T follicular helper cell (primary cell): ENCODE measurements around the gene HABP4.
"Not testable (repeated sequence)": the region's sequence is repeated elsewhere in the genome, so short reads cannot be mapped to it uniquely, and the experiment has no call there.

Experiments
- DNase-seq: peaks from one replicate; pipeline ENCODE4 v3.0.0-alpha.2; 2020; ENCODE audit warnings: low read depth

The HABP4 gene

DNA sequence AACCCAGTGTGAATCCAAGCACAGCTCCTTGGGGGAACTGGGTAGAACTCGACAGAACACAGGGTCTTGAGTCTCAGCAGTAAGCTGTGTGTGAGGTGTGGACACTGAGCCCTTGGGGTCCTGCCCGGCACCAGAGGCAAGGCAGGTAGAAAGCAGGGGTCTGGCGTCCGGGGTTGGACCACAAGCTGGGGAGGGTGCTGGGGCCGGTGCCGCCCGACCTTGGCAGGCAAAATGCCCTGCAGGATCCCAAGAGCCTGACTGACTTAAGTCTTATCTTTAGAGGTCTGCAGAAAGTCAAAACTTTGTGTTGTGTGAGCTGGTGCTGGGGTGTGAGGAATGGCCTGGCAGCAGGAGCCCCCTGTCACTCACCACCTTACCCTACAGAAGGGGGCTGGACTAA is 49.3 kb downstream of the HABP4 start:
- DNase-seq: no peak

DNA sequence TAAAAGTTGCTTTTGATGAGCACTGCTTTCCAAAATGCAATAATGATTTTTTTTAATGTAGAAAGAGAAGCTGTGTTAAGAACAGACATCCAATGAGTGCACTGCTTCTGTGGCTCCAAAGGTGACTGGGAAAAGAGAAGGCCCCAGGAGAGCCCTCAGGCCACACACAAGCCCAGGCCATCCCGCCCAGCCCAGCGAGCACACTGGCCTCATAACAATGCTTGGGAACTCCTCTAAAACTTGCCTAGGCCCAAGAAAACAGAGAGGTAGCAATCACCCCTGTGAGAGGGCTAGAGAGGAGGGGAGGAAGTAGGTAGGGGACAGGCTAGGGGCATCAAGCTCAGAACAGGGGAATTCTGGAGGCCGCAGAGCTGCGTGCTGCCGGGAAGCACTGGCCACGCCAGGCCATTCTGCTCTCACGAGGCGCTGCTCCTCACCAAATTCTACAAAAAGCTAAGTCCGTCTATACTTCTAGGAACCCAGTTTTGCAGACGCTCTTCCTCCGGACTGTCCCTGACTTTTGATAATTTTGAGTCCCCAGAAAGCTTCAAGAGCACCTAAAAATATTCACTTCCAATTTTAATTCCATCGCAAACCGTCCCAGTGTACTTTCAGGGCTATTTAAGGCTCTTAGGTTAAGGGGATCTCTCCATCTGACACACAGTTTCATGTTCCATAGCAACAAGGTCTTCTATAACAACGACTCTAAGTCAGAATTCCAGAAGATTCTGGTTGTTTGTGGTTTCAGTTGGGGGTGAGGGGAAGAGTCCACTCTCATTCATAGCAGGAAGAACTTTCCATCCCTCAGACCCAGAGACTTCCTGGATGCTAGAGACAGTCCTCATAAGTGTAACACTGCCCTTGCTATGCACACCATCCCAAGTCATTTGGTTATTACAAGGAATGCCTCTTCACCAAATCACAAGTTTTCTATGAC is 51.0 kb downstream of the HABP4 start:
- DNase-seq: no peak

DNA sequence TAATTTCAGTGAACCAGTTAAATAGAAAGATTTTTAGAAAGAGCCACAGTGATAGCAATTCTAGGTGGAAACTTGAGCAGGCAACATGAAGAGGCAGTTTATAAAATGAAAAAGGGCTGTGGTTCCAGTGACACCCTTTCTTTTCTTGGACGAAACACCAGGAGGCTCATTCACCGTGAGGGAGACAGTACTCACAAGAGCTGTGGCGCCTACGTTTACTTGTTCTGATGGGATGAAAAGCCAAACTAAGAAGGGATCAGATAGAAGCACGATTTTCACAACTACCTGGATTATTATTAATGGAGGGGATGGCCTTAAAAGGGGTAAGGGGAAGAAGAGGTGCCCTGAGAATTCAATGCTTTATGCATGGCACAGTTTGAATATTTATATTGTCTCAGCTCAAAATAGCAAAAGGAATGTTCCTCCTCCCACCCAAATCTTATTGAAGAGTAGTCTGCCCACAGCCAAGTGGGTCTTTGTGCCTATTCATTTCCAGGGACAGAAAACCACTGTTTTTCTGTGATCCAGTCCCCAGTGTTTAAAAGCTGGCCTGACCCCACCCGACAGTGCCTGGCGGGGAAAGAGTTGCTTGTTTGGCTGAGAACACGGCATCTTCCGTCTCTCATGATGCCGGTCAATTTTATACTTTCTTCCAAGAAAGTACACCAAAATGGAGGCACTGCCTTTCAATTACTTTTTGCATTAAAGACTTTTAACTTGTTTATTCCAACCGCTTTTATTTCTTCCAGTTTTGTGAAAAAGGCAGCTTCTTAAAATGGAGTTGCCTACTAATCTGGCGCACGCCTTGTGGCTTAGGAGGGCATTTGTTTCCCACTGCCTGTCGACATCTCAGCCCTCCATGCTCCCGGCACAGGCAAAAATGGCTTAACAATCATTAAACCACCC is 51.9 kb downstream of the HABP4 start:
- no peak for DNase-seq

DNA sequence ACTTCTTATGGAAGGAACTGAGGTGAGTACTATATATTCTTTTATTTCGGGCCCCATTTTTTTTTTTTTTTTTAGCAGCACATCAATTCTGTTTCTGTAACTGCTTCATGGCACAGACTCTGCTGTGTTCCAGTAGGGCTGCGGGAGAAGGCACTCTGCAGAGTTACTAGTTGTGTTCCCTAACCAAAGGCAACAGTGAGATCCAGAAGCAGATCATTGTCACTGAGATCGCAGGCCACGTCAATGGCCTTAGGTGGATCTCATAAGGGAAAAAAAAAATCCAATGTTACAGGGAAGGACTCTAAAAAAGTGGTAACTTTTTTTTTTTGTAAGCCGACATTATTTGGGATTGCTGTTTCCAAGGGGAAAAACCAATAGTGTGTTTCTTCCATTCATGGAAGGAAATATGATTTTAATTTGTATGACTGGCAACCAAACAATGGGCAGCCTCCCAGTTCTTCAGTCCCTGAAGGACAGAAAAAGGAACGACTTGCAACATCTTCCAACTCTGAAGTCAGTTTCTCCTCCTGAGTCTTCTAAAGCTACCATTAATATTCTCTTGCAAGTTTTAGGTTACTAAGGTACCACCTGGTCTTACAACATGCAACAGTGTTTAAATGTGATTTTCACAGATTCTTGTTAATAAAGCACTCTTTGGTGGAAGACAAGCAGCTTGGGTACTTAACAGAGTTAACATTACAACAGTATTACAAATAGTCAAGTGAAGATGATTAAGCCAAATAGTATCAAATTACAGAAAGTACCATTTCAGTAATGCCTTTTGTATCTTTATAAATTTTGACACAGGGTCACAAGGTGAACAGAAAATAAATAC is 52.8 kb downstream of the HABP4 start:
- no peak for DNase-seq

DNA sequence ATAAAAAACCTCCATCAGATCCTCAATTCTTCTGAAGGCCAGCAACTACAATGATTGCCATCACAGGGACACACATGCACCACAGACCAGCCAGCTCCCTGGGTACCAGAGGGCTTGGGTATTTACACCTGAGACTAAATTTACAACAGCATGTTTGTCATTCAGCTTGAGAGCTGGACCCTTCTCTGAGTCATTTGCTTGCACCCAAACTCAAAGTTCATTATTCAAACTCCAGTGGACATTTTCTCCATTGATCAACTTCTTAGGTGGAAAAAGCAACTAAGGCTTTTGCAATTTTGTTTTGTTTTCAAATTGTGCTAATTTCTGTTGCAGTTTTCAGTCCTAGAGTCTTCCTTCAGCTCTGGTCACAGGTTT is 53.4 kb downstream of the HABP4 start:
- not testable (repeated sequence) for DNase-seq

DNA sequence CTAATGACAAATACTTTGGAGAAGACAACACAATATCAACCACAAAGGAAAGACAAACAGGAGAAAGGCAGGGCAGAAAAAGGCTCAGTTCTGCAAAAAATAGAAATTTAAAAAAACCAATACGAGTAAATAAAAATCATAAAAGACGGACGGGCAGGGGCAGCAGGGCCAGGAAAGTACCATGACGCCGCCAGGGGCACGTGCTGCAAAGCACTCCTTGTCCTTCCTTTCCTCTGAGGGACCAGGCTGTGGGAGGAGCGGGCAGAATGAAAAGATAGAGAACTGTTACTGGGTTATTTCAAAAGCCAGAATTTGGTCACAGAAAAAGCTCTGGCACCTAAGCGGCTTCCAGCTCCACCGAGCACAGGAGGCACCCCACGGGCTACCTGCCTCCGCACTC is 53.9 kb downstream of the HABP4 start:
- no peak for DNase-seq

DNA sequence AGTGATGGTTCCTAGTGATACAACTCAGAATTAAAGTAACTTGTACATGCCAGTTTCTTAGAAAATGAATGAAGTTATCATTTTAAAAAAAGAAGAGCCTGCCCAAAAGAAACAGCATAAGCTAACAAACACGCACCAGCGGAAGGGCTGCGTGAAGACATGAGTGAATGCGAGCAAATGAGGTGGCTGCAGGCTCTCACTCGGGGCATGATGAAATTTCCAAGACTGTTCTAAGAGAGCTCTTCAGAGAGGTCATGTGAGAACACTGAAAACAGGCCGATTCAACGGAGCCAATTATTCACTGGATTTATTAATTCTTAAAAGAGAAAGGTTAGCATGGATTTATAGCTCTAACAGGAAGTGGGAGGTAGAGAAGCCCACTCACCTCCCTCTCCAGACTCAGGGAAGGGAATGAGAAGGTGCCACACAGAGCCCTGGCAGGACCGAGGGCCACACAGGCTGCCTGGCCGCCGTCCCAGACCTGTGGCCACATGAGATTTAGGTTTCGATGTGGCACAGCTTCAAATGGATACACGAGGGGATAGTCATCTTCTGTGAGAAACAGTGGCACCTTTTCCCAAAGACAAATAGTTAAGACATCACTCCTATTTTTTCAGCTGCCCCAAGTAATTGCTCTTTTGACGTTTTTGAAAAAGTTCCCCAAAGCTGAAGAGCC is 55.5 kb downstream of the HABP4 start:
- DNase-seq: no peak

DNA sequence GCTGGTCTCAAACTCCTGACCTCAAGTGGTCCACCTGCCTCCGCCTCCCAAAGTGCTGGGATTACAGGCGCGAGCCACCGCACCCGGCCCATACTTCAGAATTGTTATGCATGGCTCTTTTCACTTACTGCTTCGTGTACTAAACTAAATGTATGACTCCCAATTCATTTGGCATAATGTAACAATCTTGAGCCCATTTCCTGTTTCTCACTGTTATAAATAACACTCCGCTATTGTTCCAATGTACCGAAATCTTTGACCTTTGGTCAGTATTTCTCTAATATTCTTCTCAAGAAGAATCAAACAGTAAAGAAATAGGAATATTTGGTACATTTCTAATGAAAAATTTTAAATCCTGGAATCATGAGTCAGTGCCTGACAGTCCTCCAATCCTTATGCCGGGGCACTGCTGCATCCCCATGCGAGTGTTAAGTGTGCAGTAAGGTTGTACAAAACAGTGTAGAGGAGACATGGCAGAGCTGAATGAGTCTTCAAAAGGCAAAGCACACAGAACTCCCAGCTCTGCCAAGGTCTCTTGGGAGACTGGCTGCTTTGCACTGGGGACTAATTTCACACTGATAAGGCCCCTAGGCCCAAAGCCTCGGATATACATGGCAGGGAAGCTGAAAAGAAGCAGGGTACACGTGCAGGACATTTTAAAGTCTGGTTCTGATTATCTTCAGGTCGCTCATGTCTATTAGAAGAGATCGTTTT is 58.4 kb downstream of the HABP4 start:
- DNase-seq: no peak

DNA sequence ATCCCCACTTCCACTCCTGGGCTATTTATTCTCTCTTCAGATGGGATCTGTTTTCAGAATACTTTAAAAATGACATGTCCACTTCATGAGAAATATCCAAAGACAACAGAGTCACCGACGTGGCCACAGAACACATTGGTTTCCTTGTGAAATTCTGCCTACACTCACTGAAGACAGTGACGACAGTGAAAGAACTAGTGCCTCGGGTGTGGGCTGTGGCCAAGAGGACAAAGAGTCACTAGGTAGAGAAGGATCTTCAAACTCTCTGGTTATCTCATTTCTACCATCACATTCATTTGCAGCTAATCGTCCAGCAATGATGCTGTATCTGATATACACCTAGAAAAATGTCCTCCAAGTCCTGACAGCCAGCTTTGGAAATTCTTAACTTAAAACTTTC is 59.1 kb downstream of the HABP4 start:
- no peak for DNase-seq

DNA sequence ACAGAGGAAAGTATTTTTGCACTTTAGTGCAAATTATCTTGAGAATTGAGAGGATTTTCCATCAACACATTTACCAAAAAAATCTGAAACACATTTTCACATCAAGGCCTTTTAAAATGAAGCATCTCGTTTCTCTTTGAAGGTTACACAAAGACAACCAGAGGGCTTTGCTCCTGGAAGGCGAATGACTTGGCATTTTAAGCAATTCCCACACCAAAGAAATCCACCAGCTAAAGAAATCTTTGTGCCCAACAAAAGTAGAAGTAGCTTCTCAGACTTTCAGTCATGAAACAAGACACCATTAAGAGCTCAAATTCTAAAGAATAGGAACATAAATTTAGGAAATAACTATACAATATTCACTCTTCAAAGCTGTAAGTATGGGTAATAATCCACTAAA is 59.9 kb downstream of the HABP4 start:
- no peak for DNase-seq

DNA sequence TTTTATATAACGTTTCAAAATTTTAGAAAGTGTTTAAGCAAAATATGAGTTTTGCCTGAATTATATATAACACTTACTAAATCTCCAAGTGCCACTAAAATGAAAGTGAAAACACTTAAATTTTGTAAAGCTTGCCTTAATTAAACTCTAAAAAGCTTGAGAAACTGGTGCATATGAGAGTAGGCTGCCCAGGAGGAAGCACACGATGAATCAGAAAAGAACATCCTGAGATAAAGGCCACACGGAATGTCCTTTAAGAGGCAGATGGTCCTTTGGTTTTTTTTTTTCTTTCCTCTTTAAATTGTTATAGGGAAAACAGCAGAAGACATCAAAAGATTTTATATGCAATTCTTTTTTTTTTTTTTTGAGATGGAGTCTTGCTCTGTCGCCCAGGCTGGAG is 60.3 kb downstream of the HABP4 start:
- no peak for DNase-seq

DNA sequence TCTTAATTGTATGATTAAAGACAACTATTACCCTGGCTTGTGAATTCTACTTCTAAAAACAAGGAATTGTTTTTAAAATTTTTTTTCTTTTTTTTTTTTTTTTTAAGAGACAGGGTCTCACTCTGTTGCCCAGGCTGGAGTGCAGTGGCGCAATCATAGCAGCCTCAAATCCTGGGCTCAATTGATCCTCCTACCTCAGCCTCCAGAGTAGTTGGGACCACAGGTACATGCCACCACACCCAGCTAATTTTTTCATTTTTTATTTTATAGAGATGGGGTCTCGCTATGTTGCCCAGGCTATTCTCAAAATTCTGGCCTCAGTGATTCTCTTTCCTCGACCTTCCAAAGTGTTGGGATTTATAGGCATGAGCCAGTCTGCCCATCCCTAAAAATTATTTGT is 62.3 kb downstream of the HABP4 start:
- DNase-seq: no peak

DNA sequence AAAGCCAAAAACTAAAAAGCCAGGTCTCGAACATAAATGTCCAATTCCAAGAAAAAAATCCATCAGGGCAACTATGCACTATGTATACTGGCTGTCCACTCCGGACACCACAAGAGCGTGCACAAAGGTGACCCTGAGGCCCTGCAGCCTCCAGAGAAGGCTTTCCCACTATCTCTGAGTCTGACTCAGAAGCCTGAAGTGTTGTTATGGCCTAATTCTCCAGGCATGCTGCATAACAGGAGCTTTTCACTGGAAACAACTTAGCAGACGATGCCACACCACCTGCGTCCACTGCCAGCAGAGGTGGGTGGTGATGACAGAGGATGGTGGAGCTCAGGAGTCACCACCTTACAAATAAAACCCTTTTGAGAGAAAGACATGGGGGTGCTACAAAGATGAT is 63.7 kb downstream of the HABP4 start:
- DNase-seq: no peak

DNA sequence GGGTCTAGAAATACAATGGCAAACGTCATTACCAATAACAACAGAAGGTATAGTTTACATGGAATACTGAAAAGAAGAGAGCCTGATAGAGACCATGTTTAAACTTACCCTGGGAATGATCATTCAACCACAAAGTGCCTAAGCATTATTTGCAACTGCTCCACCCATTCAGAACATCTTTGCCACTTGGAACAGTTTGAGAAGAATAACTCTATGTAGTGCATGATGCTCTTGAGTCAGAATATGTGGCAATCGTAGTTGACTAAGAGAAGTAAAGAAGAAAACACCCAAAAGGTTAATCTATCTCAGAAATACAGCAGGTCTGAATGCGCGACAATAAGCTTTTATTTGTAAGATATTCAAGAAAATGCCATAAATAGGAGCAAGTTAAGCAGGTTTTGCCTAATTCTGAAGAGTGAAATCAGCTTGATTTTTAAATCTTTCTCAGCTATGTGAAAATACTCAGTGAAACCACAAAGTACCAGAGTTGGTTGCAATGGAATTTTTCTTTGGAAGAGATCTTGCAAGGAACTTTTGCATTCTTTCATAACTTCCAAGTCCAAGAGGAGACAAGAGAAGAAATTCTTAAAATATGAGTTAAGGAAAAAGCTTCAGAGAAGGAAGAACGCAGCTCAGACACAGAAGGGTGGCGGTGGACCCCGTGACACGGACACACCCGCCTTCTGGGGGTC is 64.3 kb downstream of the HABP4 start:
- no peak for DNase-seq

DNA sequence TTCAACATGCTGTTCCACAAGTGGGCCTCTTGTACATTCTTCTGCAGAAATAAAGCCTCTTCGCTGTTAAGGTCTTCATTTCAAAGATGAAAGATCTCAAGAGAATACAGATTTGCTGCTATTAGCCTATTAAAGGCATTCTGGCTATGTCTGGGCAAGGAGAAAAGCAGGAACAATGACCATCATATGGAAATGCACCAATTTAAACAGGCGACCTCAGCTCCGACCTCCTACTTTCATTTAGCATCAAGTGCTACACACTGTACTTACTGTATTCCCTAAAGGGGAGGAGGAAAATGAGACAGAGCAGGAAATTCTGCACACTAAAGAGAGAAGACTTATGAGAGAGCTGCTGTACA is 64.8 kb downstream of the HABP4 start:
- DNase-seq: no peak

DNA sequence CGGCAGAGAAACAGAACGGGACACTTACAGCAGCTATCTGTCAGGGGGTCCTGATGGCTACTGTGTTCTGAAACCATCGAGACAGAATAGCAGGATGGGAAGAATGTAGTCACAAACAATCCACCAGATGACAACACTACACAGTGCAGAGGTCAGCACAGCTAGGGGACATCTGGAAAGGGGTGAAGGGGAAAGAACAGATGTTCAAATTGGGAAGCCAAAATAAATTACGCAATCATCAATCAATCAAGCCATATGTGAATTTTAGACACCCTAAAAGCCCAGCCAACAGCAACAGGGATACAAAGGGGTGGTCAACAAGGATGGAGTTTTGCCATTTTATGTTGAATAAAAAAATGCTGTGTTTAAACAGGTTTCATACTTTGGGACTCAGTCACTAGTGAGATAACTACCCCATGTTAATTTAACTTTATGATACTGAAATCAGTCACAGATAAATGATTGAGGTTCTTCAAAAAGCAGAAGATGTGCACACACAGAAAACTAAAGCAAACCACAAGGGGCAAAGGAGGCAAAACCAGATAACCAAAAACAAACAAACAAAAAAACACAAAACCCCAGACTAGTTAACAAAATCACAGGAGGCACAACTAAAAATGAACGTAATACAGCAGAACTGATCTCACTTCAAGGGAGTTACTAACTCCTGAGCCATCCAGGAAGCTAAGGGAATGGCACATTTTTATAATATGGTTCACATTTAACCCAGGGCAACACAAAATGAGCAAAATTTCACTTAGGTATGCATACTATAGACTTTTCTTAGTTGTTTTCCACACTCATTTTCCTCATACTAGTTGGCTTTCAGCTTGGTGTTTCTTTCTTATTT is 65.9 kb downstream of the HABP4 start:
- no peak for DNase-seq

DNA sequence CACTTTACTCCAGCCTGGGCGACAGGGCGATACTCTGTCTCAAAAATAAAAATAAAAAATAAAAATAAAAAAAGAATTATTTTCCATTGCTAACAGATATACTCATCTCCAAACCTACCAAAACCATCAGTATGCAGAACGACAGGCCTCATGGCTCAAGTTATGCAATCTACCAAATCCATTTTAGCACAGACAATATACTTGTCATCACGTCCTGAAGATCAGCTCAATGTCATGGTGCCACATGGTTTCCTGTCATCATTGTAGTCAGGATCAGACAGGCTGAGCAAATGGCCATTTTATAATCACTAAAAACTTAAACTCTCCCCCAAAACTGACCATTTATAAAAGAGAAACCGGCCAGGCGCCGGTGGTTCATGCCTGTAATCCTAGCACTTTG is 69.1 kb downstream of the HABP4 start:
- no peak for DNase-seq

DNA sequence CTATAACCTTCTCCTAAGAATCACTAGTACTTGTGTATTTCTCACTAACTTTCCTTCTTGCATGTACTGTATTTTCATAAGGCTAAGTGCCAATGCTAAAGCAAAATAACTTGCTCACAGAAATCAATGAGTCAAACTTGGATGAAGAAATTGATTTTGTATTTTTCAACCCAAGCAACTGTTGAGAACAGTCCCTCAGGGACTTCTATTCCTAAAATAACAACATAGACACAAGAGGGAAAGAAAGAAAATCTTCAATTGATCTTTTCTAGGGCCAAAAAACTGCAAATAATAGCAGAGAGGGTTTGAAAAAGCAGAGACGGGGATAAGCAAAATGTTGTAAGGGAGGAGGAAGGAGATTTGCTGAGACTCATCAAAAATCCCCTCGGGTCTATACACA is 69.8 kb downstream of the HABP4 start:
- no peak for DNase-seq

DNA sequence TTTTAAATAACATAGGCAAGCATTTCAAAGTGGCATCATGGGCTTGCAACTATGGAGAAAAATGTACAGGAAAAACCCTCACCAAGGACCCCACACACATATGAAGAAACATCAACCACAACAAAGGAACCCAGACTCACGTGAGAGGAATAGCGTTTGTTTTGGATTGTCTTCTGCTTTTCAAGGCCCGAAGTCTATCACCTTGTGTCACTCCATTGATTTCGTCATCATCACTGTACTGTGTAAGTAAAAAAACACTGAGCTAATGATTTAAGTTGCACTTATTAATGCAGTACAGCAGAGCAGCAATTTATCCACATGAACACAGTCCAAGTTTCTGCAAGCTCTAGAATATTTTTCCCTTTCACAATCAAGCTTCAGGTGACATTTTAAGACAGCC is 72.4 kb downstream of the HABP4 start:
- DNase-seq: no peak
